Spleen (tissue), 7 donors: Measurements from ENCODE around the gene QPCT.

Experiments
- POLR2A ChIP-seq, 3 donors: fragments of 450-650 bp; IDR thresholded peaks; one replicate each; pipeline ENCODE4 v1.5.1; 2017; ENCODE audit warnings: antibody characterized with exemption in 3 of 3, mild to moderate bottlenecking in 1 of 3
- TF ChIP-seq, protein P1 (sequence below), 11 experiments: fragments of 200-600 bp in 7 of 11; fragments of 450-650 bp in 4 of 11; sonication (generic) in 4 of 11; IDR thresholded peaks in 8 of 11; conservative IDR thresholded peaks in 3 of 11; 1 replicate in 7 of 11; 2 replicates in 4 of 11; pipeline versions ENCODE4 v1.4.0 to v1.8.0; 2016 to 2021; ENCODE audit warnings: antibody characterized with exemption in 11 of 11, inconsistent platforms in 4 of 11, mild to moderate bottlenecking in 1 of 11
- donor health status: DM: no; HTN: no; CAD: no; lungs with moderate emphysema.
- donor health status: DM: no; HTN: no; CAD: no.
- donor health status: DM: no; HTN: no; CAD: no.

DNA sequence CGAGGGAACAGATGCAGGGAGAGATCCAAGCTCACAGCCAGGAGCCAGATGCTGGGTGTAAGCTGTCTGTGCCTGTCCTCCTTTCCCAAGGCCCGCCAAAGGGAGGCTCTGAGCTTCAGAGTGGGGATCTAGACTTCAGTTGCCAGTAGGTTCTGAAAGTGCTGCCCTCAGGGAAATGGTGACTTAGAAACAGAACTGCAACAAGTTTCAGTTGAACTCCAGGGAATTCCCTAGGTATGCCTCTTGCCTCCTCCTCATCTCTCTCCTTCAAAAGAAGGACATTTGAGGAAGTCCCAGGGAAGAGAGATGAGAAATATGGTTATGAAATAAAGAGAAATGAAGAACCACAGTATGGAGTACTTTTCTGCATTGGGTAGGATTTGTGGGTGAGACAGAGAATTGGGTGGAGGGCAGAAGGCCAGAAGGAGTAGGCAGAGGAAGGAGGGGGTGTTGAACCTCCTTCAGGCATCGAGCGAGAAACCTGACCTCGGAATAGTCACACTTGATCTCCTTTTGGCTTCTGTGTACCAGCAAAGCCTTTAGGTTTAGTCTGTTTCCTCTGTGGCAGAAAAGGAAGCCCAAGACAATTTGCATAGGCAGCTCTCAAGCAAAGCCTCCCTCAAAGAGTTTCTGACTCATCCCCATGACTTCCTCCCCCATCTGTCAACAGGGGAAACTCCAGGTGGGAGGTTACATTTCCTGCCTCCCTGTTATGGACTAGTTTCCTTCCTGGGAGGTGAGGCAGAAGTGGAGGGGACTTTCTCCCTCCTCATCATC, 45.7 kb downstream of the QPCT start:
- TF ChIP-seq, protein P1, sequence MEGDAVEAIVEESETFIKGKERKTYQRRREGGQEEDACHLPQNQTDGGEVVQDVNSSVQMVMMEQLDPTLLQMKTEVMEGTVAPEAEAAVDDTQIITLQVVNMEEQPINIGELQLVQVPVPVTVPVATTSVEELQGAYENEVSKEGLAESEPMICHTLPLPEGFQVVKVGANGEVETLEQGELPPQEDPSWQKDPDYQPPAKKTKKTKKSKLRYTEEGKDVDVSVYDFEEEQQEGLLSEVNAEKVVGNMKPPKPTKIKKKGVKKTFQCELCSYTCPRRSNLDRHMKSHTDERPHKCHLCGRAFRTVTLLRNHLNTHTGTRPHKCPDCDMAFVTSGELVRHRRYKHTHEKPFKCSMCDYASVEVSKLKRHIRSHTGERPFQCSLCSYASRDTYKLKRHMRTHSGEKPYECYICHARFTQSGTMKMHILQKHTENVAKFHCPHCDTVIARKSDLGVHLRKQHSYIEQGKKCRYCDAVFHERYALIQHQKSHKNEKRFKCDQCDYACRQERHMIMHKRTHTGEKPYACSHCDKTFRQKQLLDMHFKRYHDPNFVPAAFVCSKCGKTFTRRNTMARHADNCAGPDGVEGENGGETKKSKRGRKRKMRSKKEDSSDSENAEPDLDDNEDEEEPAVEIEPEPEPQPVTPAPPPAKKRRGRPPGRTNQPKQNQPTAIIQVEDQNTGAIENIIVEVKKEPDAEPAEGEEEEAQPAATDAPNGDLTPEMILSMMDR (IDR thresholded peaks at IDR 0.05 in 8 of 11, conservative IDR thresholded peaks at IDR 0.05 in 3 of 11), result no peak
- no peak for TF ChIP-seq POLR2A (IDR thresholded peaks at IDR 0.05)
